B cell (primary cell): ENCODE results near the gene NKAIN2. TPM values are rescaled to one million over a fixed set of nuclear protein-coding genes. Genes with fewer than 3 reads are reported as not detected.

Experiments
- ATAC-seq: fragments of 200-7000 bp; cut with Tn5 transposase; one replicate; pipeline ENCODE4 v1.10.0; 2021; ENCODE audit warnings: low read depth, mild to moderate bottlenecking, moderate number of reproducible peaks, moderate library complexity
- CTCF ChIA-PET: fragments of 350-600 bp; sonication (Branson Sonifier 250); formaldehyde crosslinking; loops from one replicate; lab custom pipeline; 2021; ENCODE audit warnings: antibody characterized with exemption, inconsistent platforms; lab: Charles Lee
- POLR2A ChIA-PET: fragments of 350-600 bp; sonication (Branson Sonifier 250); formaldehyde crosslinking; loops from one replicate; lab custom pipeline; 2021; ENCODE audit warnings: antibody characterized with exemption; lab: Charles Lee
- DNase-seq: peaks from one replicate; pipeline ENCODE4 v3.0.0; 2013
- H2AFZ ChIP-seq: 2 replicates; pipeline ENCODE4 v1.6.1; 2012; ENCODE audit warnings: mild to moderate bottlenecking, low read depth, low read length; ENCODE audit not compliant: insufficient read depth, poor library complexity, severe bottlenecking
- H3K27ac ChIP-seq, 2 donors: 1 replicate in 1 of 2; 2 replicates in 1 of 2; pipeline ENCODE4 v1.5.1; 2012 to 2013; ENCODE audit warnings: low read length in 2 of 2, mild to moderate bottlenecking in 2 of 2, moderate library complexity in 1 of 2
- H3K27me3 ChIP-seq, 4 experiments: fragments of 200-600 bp in 1 of 4; sonication (generic) in 1 of 4; replicated peaks in 1 of 4; 1 replicate in 2 of 4; 2 replicates in 2 of 4; pipeline versions ENCODE4 v1.6.1 to v1.7.0; 2013 to 2016; ENCODE audit warnings: low read length in 3 of 4, mild to moderate bottlenecking in 2 of 4, mixed read lengths in 1 of 4, moderate library complexity in 1 of 4; ENCODE audit not compliant: insufficient read depth in 4 of 4, control insufficient read depth in 3 of 4; ENCODE audit errors: control extremely low read depth in 1 of 4
- H3K36me3 ChIP-seq, 2 experiments: replicated peaks in 1 of 2; 1 replicate in 1 of 2; 2 replicates in 1 of 2; pipeline versions ENCODE4 v1.6.1 to v1.7.1; 2013; ENCODE audit warnings: low read length in 1 of 2; ENCODE audit not compliant: insufficient read depth in 2 of 2, control insufficient read depth in 1 of 2; ENCODE audit errors: control extremely low read depth in 1 of 2, extremely low read depth in 1 of 2
- H3K4me1 ChIP-seq, 2 donors: fragments of 200-600 bp in 1 of 2; sonication (generic) in 1 of 2; 1 replicate in 1 of 2; 2 replicates in 1 of 2; pipeline versions ENCODE4 v1.5.1 to v1.6.1; 2013 to 2017; ENCODE audit warnings: low read length in 2 of 2; ENCODE audit not compliant: control insufficient read depth in 2 of 2, insufficient read depth in 2 of 2
- H3K4me2 ChIP-seq: replicated peaks from 2 replicates; pipeline ENCODE3; 2012; ENCODE audit warnings: mild to moderate bottlenecking, low read depth, low read length; ENCODE audit not compliant: poor library complexity, severe bottlenecking
- H3K4me3 ChIP-seq, 5 experiments: fragments of 200-600 bp in 1 of 5; sonication (generic) in 1 of 5; 1 replicate in 3 of 5; 2 replicates in 2 of 5; pipeline versions ENCODE4 v1.5.1 to v1.7.0; 2011 to 2016; ENCODE audit warnings: low read length in 4 of 5, mild to moderate bottlenecking in 4 of 5, low read depth in 2 of 5, control low read depth in 1 of 5, moderate library complexity in 1 of 5; ENCODE audit not compliant: insufficient read depth in 1 of 5; ENCODE audit errors: control extremely low read depth in 1 of 5, extremely low read depth in 1 of 5
- H3K79me2 ChIP-seq: fragments of 200-600 bp; sonication (generic); one replicate; pipeline ENCODE4 v1.6.0; 2016; ENCODE audit warnings: low read length; ENCODE audit not compliant: control insufficient read depth, insufficient read depth
- H3K9ac ChIP-seq: fragments of 200-600 bp; sonication (generic); 2 replicates; pipeline ENCODE4 v1.6.1; 2017; ENCODE audit warnings: mild to moderate bottlenecking, low read length, moderate library complexity
- H3K9me3 ChIP-seq, 3 donors: one replicate each; pipeline versions ENCODE4 v1.6.1 to v1.7.1; 2013; ENCODE audit warnings: low read length in 2 of 3; ENCODE audit not compliant: control insufficient read depth in 2 of 3, insufficient read depth in 1 of 3; ENCODE audit errors: control extremely low read depth in 1 of 3
- H4K20me1 ChIP-seq: 2 replicates; pipeline ENCODE4 v1.6.0; 2012; ENCODE audit warnings: mild to moderate bottlenecking, low read length; ENCODE audit not compliant: insufficient read depth, control insufficient read depth, poor library complexity, severe bottlenecking
- H3K27ac Mint-ChIP-seq: one replicate; pipeline ENCODE4 v1.8.0; 2021; ENCODE audit warnings: mixed read lengths
- H3K27me3 Mint-ChIP-seq: one replicate; pipeline ENCODE4 v1.8.0; 2021; ENCODE audit warnings: mixed read lengths
- H3K4me1 Mint-ChIP-seq: one replicate; pipeline ENCODE4 v1.8.0; 2021; ENCODE audit warnings: mixed read lengths
- H3K4me3 Mint-ChIP-seq: one replicate; pipeline ENCODE4 v1.8.0; 2021; ENCODE audit warnings: mixed read lengths
- H3K9me3 Mint-ChIP-seq: one replicate; pipeline ENCODE4 v1.8.0; 2022; ENCODE audit warnings: mixed read lengths; ENCODE audit not compliant: insufficient read depth
- EZH2 ChIP-seq: IDR thresholded peaks from 2 replicates; pipeline ENCODE4 v1.6.1; 2012; ENCODE audit warnings: borderline replicate concordance, low read depth, mild to moderate bottlenecking, moderate library complexity, low read length; ENCODE audit not compliant: insufficient read depth, poor library complexity, severe bottlenecking
- WGBS: methylation state at CpG from one replicate; pipeline ENCODE4 v1.1.5; 2013; ENCODE audit warnings: missing lambda C conversion rate; ENCODE audit not compliant: insufficient coverage; 5-methylcytosine and 5-hydroxymethylcytosine counted together
- intact Hi-C: fragments of 100-400 bp; cut with micrococcal nuclease; formaldehyde crosslinking; loops from one replicate; pipeline ENCODE4 v1.10.0; 2022
- polyA plus RNA-seq: library from polyadenylated mRNA; depleted of rRNA; stranded (reverse); fragments of >200 nt; gene quantifications from 2 replicates; pipeline ENCODE4 v1.2.3, GENCODE V29; 2012
- total RNA-seq, 2 donors: library from RNA; stranded (reverse); fragments of 120-200 nt in 1 of 2; gene quantifications; 1 replicate in 1 of 2; 2 replicates in 1 of 2; pipeline versions ENCODE4 v1.2.3 to v1.2.4, GENCODE V29; 2013 to 2022
- TF ChIP-seq, protein P1 (sequence below): fragments of 200-600 bp; IDR thresholded peaks from one replicate; pipeline ENCODE4 v1.8.0; 2022; ENCODE audit warnings: antibody characterized with exemption, mild to moderate bottlenecking

NKAIN2 gene
- total and polyA plus RNA-seq, 2 donors (not counting 1 experiment from before 2014, with no cell fraction given), result not detected

DNA sequence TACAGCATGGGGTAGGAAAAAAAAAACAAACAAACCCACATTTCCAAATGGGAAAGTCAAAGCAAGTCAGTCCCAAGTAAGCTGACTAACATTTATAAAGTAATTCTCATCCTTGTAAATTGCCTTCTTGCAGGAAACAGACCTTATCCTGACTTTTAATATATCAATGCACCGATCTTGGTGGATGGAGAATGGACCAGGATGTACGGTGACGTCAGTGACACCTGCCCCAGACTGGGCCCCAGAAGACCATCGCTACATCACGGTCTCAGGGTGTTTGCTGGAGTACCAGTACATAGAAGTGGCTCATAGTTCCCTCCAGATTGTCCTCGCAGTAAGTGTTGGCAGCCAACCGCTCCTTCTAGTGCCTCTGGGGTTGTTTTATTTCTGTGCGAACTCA is 854.4 kb downstream of the NKAIN2 start:
- Histone ChIP-seq H3K36me3 (no peaks in the 10 kb centered on the region), H3K27me3 (no peaks in the 10 kb centered on the region), H3K27ac (no peak overlapping the region), H4K20me1 (no peaks in the 10 kb centered on the region), H2AFZ (no peak overlapping the region), H3K4me1 (no peaks in the 10 kb centered on the region), H3K4me2 (no peak overlapping the region), H3K9ac (no peak overlapping the region), H3K4me3 (no peak overlapping the region), H3K9me3 (no peaks in the 10 kb centered on the region), H3K79me2 (no peaks in the 10 kb centered on the region)
- Mint-ChIP-seq H3K4me3 (no peak overlapping the region), H3K9me3 (no peaks in the 10 kb centered on the region), H3K27me3 (no peaks in the 10 kb centered on the region), H3K4me1 (no peaks in the 10 kb centered on the region), H3K27ac (no peak overlapping the region)
- ChIA-PET POLR2A (no interaction called here), CTCF (no interaction called here)
- no peak for TF ChIP-seq EZH2
- TF ChIP-seq, protein P1, sequence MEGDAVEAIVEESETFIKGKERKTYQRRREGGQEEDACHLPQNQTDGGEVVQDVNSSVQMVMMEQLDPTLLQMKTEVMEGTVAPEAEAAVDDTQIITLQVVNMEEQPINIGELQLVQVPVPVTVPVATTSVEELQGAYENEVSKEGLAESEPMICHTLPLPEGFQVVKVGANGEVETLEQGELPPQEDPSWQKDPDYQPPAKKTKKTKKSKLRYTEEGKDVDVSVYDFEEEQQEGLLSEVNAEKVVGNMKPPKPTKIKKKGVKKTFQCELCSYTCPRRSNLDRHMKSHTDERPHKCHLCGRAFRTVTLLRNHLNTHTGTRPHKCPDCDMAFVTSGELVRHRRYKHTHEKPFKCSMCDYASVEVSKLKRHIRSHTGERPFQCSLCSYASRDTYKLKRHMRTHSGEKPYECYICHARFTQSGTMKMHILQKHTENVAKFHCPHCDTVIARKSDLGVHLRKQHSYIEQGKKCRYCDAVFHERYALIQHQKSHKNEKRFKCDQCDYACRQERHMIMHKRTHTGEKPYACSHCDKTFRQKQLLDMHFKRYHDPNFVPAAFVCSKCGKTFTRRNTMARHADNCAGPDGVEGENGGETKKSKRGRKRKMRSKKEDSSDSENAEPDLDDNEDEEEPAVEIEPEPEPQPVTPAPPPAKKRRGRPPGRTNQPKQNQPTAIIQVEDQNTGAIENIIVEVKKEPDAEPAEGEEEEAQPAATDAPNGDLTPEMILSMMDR, result no peak
- ATAC-seq (no peak), DNase-seq (no peak)
- 83% methylated on average over 6 of the region's 8 CpGs for WGBS
- intact Hi-C loops, result no loop called here

DNA sequence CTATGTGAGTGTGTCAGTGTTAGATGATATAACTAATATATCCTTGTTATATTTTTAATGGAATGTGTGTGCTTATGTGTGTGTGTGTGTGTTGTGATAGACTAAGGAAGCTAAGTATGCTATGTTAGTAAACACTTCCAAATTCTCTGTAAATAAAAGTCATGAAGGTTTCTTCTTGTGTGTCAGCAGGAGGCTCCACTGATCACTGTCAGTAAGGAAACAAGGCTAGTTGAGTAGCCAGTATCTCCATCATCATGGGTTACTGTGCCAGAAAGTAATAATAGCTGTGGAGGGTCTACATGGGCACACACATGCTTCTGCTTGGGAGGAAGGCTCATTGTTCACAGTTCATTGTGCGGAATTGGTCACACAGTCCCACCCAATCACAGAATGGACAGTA is 855.8 kb downstream of the NKAIN2 start:
- Histone ChIP-seq H2AFZ (no peak overlapping the region), H3K27me3 (no peaks in the 10 kb centered on the region)
- TF ChIP-seq, protein P1, result no peak
- TF ChIP-seq EZH2, result no peak

More for the DNA sequence above, 855.8 kb downstream of the NKAIN2 start:
- H3K9me3 Mint-ChIP-seq, result no peaks in the 10 kb centered on the region
- no peaks in the 10 kb centered on the region for H3K4me1 Mint-ChIP-seq
- no peak overlapping the region for H3K27ac Mint-ChIP-seq
- intact Hi-C loops, result no loop called here
- Histone ChIP-seq H3K27ac (no peak overlapping the region), H3K9me3 (peaks cover 0 to 4% (median 0%) of the 10 kb centered on the region in 3 donors), H3K79me2 (no peaks in the 10 kb centered on the region), H4K20me1 (no peaks in the 10 kb centered on the region), H3K9ac (no peak overlapping the region), H3K4me3 (no peak overlapping the region), H3K4me1 (no peaks in the 10 kb centered on the region), H3K4me2 (no peak overlapping the region), H3K36me3 (no peaks in the 10 kb centered on the region)
- no peak overlapping the region for H3K4me3 Mint-ChIP-seq
- H3K27me3 Mint-ChIP-seq, result no peaks in the 10 kb centered on the region
- CTCF ChIA-PET, result no interaction called here
- no CpG with 5 or more reads among the region's 1 CpG for WGBS
- no peak for DNase-seq
- no peak for ATAC-seq
- POLR2A ChIA-PET, result no interaction called here
